ENCODE data around the gene QKI.

- TF ChIP-seq KDM4A (IDR thresholded peaks at IDR 0.05; ENCODE audit: low read depth, low read length, severe bottlenecking) (no peak), POLR2AphosphoS5 (IDR thresholded peaks at IDR 0.05; ENCODE audit: low read depth, low read length) (no peak), CTCF (IDR thresholded peaks at IDR 0.05; ENCODE audit: control extremely low read depth in 1 of 3, insufficient read depth in 1 of 3, low read depth in 1 of 3, low read length in 3 of 3) (no peak), RAD21 (IDR thresholded peaks at IDR 0.05 in 1 of 2, conservative IDR thresholded peaks at IDR 0.05 in 1 of 2; ENCODE audit: low read depth in 2 of 2, low read length in 2 of 2) (no peak), CEBPB (IDR thresholded peaks at IDR 0.05; ENCODE audit: low read depth, low read length) (no peak), SUZ12 (IDR thresholded peaks at IDR 0.05; ENCODE audit: low read length) (no peak), ATF2 (IDR thresholded peaks at IDR 0.05; ENCODE audit: low read length) (no peak)
Observed at GRCh38 chr6:163437466-163437865, 22.9 kb downstream of the QKI start.
